SK-N-SH (cell line): Measurements from ENCODE around the gene PACSIN1. TPM values are rescaled to one million over a fixed set of nuclear protein-coding genes. Genes with fewer than 3 reads are reported as not detected.

Experiments
- CTCF ChIA-PET: fragments of 300-600, 350-600 bp; formaldehyde crosslinking; extraction: SDS; loops from one replicate; lab custom pipeline; 2021; lab: Yijun Ruan, JAX
- POLR2A ChIA-PET: fragments of 350-600 bp; sonication (Branson Sonifier 250); formaldehyde crosslinking; extraction: SDS; loops from one replicate; lab custom pipeline; 2020; ENCODE audit warnings: antibody characterized with exemption, inconsistent platforms; lab: Yijun Ruan, JAX
- DNase-seq: peaks from one replicate; pipeline ENCODE4 v3.0.0; 2012
- H2AFZ ChIP-seq: fragments of 200-600 bp; sonication (generic); 2 replicates; pipeline ENCODE4 v1.8.1; 2016; ENCODE audit warnings: antibody characterized with exemption, mild to moderate bottlenecking, low read depth
- H3F3A ChIP-seq: fragments of 200-600 bp; sonication (generic); replicated peaks from 2 replicates; pipeline ENCODE3; 2016; ENCODE audit warnings: antibody characterized with exemption, mild to moderate bottlenecking; ENCODE audit not compliant: insufficient read depth
- H3K27ac ChIP-seq, 2 experiments: fragments of 200-500 bp in 1 of 2; fragments of 200-600 bp in 1 of 2; sonication (Bioruptor generic) in 1 of 2; sonication (generic), shearing (Covaris generic) in 1 of 2; 2 replicates each; pipeline versions ENCODE4 v1.5.1 to v1.6.1; 2014 to 2016; ENCODE audit warnings: low read depth in 2 of 2, inconsistent platforms in 1 of 2, low read length in 1 of 2, mild to moderate bottlenecking in 1 of 2, mixed read lengths in 1 of 2
- H3K27me3 ChIP-seq: fragments of 200-600 bp; sonication (generic), shearing (Covaris generic); 2 replicates; pipeline ENCODE4 v1.6.1; 2016; ENCODE audit warnings: mixed run types; ENCODE audit not compliant: insufficient read depth
- H3K36me3 ChIP-seq, 2 experiments: fragments of 200-500 bp in 1 of 2; fragments of 200-600 bp in 1 of 2; sonication (Bioruptor generic) in 1 of 2; sonication (generic) in 1 of 2; replicated peaks in 1 of 2; 2 replicates each; pipeline versions ENCODE3 to v1.5.1; 2014 to 2016; ENCODE audit warnings: low read length in 1 of 2, mild to moderate bottlenecking in 1 of 2; ENCODE audit not compliant: insufficient read depth in 2 of 2, control insufficient read depth in 1 of 2
- H3K4me1 ChIP-seq, 2 experiments: fragments of 200-500 bp in 1 of 2; fragments of 200-600 bp in 1 of 2; sonication (Bioruptor generic) in 1 of 2; sonication (generic), shearing (Covaris generic) in 1 of 2; 2 replicates each; pipeline versions ENCODE4 v1.5.1 to v1.6.1; 2014 to 2016; ENCODE audit warnings: low read depth in 1 of 2, low read length in 1 of 2, mixed run types in 1 of 2; ENCODE audit not compliant: insufficient read depth in 2 of 2, control insufficient read depth in 1 of 2
- H3K4me2 ChIP-seq: fragments of 200-600 bp; sonication (generic), shearing (Covaris generic); 2 replicates; pipeline ENCODE4 v1.6.1; 2017; ENCODE audit warnings: mixed run types
- H3K4me3 ChIP-seq, 2 experiments: fragments of 200-500 bp in 1 of 2; fragments of 200-600 bp in 1 of 2; sonication (Bioruptor generic) in 1 of 2; sonication (generic), shearing (Covaris generic) in 1 of 2; 2 replicates each; pipeline versions ENCODE4 v1.5.1 to v1.8.1; 2014 to 2016; ENCODE audit warnings: low read depth in 2 of 2, inconsistent platforms in 1 of 2, low read length in 1 of 2, mild to moderate bottlenecking in 1 of 2, mixed read lengths in 1 of 2, moderate library complexity in 1 of 2
- H3K79me2 ChIP-seq: fragments of 200-600 bp; sonication (generic); 2 replicates; pipeline ENCODE4 v1.8.1; 2017; ENCODE audit warnings: mild to moderate bottlenecking; ENCODE audit not compliant: insufficient read depth
- H3K9ac ChIP-seq: fragments of 200-600 bp; sonication (generic); 2 replicates; pipeline ENCODE4 v1.6.1; 2017; ENCODE audit warnings: mixed run types
- H3K9me2 ChIP-seq: fragments of 200-600 bp; sonication (generic); 2 replicates; pipeline ENCODE4 v1.6.1; 2017; ENCODE audit warnings: mixed run types
- H3K9me3 ChIP-seq: fragments of 200-600 bp; sonication (generic); 2 replicates; pipeline ENCODE4 v1.6.1; 2017; ENCODE audit warnings: mixed run types, mild to moderate bottlenecking, moderate library complexity
- H4K20me1 ChIP-seq: fragments of 200-600 bp; sonication (generic); 2 replicates; pipeline ENCODE4 v1.6.1; 2017; ENCODE audit warnings: mild to moderate bottlenecking, mixed run types; ENCODE audit not compliant: insufficient read depth
- CTCF ChIP-seq: fragments of 200-600 bp; sonication (generic); IDR thresholded peaks from 2 replicates; pipeline ENCODE4 v1.6.1; 2017; ENCODE audit warnings: antibody characterized with exemption, mild to moderate bottlenecking, moderate library complexity
- EP300 ChIP-seq, 2 experiments: IDR thresholded peaks; 2 replicates each; pipeline versions ENCODE4 v1.4.0 to v1.6.1; 2012; ENCODE audit warnings: borderline replicate concordance in 1 of 2, low read depth in 1 of 2, low read length in 1 of 2
- EZH2phosphoT487 ChIP-seq: fragments of 200-600 bp; sonication (generic); IDR thresholded peaks from 2 replicates; pipeline ENCODE4 v1.6.1; 2017; ENCODE audit warnings: low read depth, mixed run types, mild to moderate bottlenecking, antibody characterized with exemption, moderate library complexity, borderline replicate concordance
- FOXJ3 ChIP-seq: sonication (generic); formaldehyde crosslinking; IDR thresholded peaks from 2 replicates; pipeline ENCODE4 v1.5.1; 2020; ENCODE audit warnings: mild to moderate bottlenecking, missing genetic modification reagents
- IRF3 ChIP-seq: fragments of 150-350 bp; IDR thresholded peaks from 2 replicates; pipeline ENCODE4 v1.6.1; 2016; ENCODE audit warnings: mild to moderate bottlenecking, low read depth, low read length
- MAX ChIP-seq: IDR thresholded peaks from 2 replicates; pipeline ENCODE4 v1.4.0; 2012; ENCODE audit warnings: low read depth
- NFIC ChIP-seq: IDR thresholded peaks from 2 replicates; pipeline ENCODE4 v1.4.0; 2012; ENCODE audit warnings: borderline replicate concordance
- POLR2AphosphoS5 ChIP-seq: IDR thresholded peaks from 2 replicates; pipeline ENCODE4 v1.6.1; 2012; ENCODE audit warnings: low read depth, low read length
- RFX5 ChIP-seq: IDR thresholded peaks from 2 replicates; pipeline ENCODE4 v1.6.1; 2012; ENCODE audit warnings: mild to moderate bottlenecking, improper control_type of control experiment, low read length
- RXRA ChIP-seq: IDR thresholded peaks from 2 replicates; pipeline ENCODE4 v1.4.0; 2012; ENCODE audit warnings: low read depth, mild to moderate bottlenecking, borderline replicate concordance
- TAF1 ChIP-seq: IDR thresholded peaks from 2 replicates; pipeline ENCODE4 v1.6.1; 2012; ENCODE audit warnings: low read depth, mild to moderate bottlenecking, low read length, moderate library complexity, borderline replicate concordance
- TCF12 ChIP-seq: IDR thresholded peaks from 2 replicates; pipeline ENCODE4 v1.4.0; 2012
- TEAD4 ChIP-seq: IDR thresholded peaks from 2 replicates; pipeline ENCODE4 v1.4.0; 2012; ENCODE audit warnings: mild to moderate bottlenecking, borderline replicate concordance; ENCODE audit not compliant: insufficient read depth
- USF2 ChIP-seq: fragments of 150-350 bp; IDR thresholded peaks from 2 replicates; pipeline ENCODE4 v1.6.1; 2017; ENCODE audit warnings: antibody characterized with exemption, low read length, low read depth, borderline replicate concordance
- YY1 ChIP-seq: IDR thresholded peaks from 2 replicates; pipeline ENCODE4 v1.4.0; 2012; ENCODE audit warnings: low read depth, mild to moderate bottlenecking
- WGBS: methylation state at CpG from one replicate; pipeline ENCODE4 v1.1.6; 2017; ENCODE audit warnings: low lambda C conversion rate; 5-methylcytosine and 5-hydroxymethylcytosine counted together
- polyA plus RNA-seq, 3 experiments: library from polyadenylated mRNA; depleted of rRNA; stranded (reverse); fragments of >200 nt; gene quantifications; 2 replicates each; pipeline ENCODE4 v1.2.3, GENCODE V29; 2012

PACSIN1 gene
- polyA plus RNA-seq, 1 of the 3 experiments (the other 2 are of a cell fraction): 0.05 TPM

- TF ChIP-seq IRF3: no peak
- no peak for TF ChIP-seq TCF12
- TF ChIP-seq FOXJ3 (CRISPR knock-in tag): no peak
- no peak for TF ChIP-seq NFIC
- TF ChIP-seq, all 33 proteins: peak for 0
Observed at GRCh38 chr6:34489207-34489805, 23.4 kb downstream of the PACSIN1 start (continued).

- TF ChIP-seq POLR2AphosphoS5: no peak
- TF ChIP-seq CTCF: no peak
- TF ChIP-seq TCF12: no peak
- TF ChIP-seq TAF1: no peak
- no peak for TF ChIP-seq TEAD4
- no peak for TF ChIP-seq MAX
- TF ChIP-seq USF2: no peak
- TF ChIP-seq RXRA: no peak
- no peak for TF ChIP-seq EZH2phosphoT487
- TF ChIP-seq RFX5: no peak
- no peak for TF ChIP-seq YY1
- no peak for TF ChIP-seq EP300 (IDR thresholded peaks at IDR 0.05; ENCODE audit: borderline replicate concordance in 1 of 2, low read depth in 1 of 2, low read length in 1 of 2)
- no peaks in the 10 kb centered on the region for H4K20me1 ChIP-seq
- H3K27me3 ChIP-seq: no peaks in the 10 kb centered on the region; the same call in 1 of the 2 replicates
- no peaks in the 10 kb centered on the region for H3K79me2 ChIP-seq
- no peak overlapping the region for H3K4me2 ChIP-seq
- ChIA-PET POLR2A (no interaction called here), CTCF (interaction anchor here (1.0 kb wide), 1 partner anchor 19 kb away, joined by 3 read pairs; no protein-coding TSS in a partner anchor)
- H3K4me1 ChIP-seq: no peaks in the 10 kb centered on the region
- H3K9me3 ChIP-seq: no peaks in the 10 kb centered on the region
- H3F3A ChIP-seq: no peaks in the 10 kb centered on the region
- no peak for DNase-seq
- H3K27ac ChIP-seq: no peak overlapping the region
- H3K9ac ChIP-seq: no peak overlapping the region
- H2AFZ ChIP-seq: no peak overlapping the region
- no peaks in the 10 kb centered on the region for H3K9me2 ChIP-seq
- H3K36me3 ChIP-seq: no peaks in the 10 kb centered on the region
- 86% methylated on average over 14 of the region's 20 CpGs for WGBS
- no peak overlapping the region for H3K4me3 ChIP-seq
Observed at GRCh38 chr6:34490390-34491090, 24.7 kb downstream of the PACSIN1 start.
